OCI-LY1 (cell line): ENCODE results near the gene PREB.

ENCODE experiments used
- H2AFZ ChIP-seq: fragments of 200-600 bp; sonication (generic), shearing (Covaris generic); 2 replicates; pipeline ENCODE4 v1.6.0; 2014; ENCODE audit warnings: antibody characterized with exemption, mild to moderate bottlenecking, low read length
- H3F3A ChIP-seq: fragments of 200-600 bp; sonication (generic), shearing (Covaris generic); 2 replicates; pipeline ENCODE4 v1.6.0; 2014; ENCODE audit warnings: mild to moderate bottlenecking, antibody characterized with exemption, low read length, moderate library complexity; ENCODE audit not compliant: insufficient read depth
- H3K27ac ChIP-seq: fragments of 200-600 bp; sonication (generic); 2 replicates; pipeline ENCODE4 v1.5.1; 2014; ENCODE audit warnings: low read length, mixed run types, mild to moderate bottlenecking, low read depth; ENCODE audit not compliant: poor library complexity, severe bottlenecking
- H3K27me3 ChIP-seq: fragments of 200-600 bp; sonication (generic); 2 replicates; pipeline ENCODE4 v1.6.0; 2014; ENCODE audit warnings: antibody characterized with exemption, mild to moderate bottlenecking, low read length, moderate library complexity; ENCODE audit not compliant: insufficient read depth
- H3K36me3 ChIP-seq: fragments of 200-600 bp; sonication (generic); 2 replicates; pipeline ENCODE4 v1.6.1; 2014; ENCODE audit warnings: mild to moderate bottlenecking, antibody characterized with exemption, low read length, moderate library complexity, mixed read lengths; ENCODE audit not compliant: insufficient read depth
- H3K4me1 ChIP-seq: fragments of 200-600 bp; sonication (generic); 2 replicates; pipeline ENCODE4 v1.5.1; 2014; ENCODE audit warnings: mild to moderate bottlenecking, low read length, moderate library complexity; ENCODE audit not compliant: insufficient read depth, severe bottlenecking
- H3K4me2 ChIP-seq: fragments of 200-600 bp; sonication (generic), shearing (Covaris generic); 2 replicates; pipeline ENCODE4 v1.6.1; 2014; ENCODE audit warnings: low read length
- H3K4me3 ChIP-seq: fragments of 200-600 bp; sonication (generic); 2 replicates; pipeline ENCODE4 v1.5.1; 2014; ENCODE audit warnings: low read length, low read depth, mild to moderate bottlenecking, mixed read lengths; ENCODE audit not compliant: poor library complexity, severe bottlenecking
- H3K79me2 ChIP-seq: fragments of 200-600 bp; shearing (Covaris generic); 2 replicates; pipeline ENCODE4 v1.6.1; 2016; ENCODE audit warnings: mixed run types, low read length, mixed read lengths; ENCODE audit not compliant: insufficient read depth
- H3K9ac ChIP-seq: fragments of 200-600 bp; sonication (generic), shearing (Covaris generic); 2 replicates; pipeline ENCODE4 v1.6.1; 2014; ENCODE audit warnings: mild to moderate bottlenecking, low read length, mixed read lengths
- H3K9me2 ChIP-seq: fragments of 200-600 bp; sonication (generic), shearing (Covaris generic); 2 replicates; pipeline ENCODE4 v1.6.1; 2014; ENCODE audit warnings: low read depth, mild to moderate bottlenecking, low read length, mixed read lengths
- H3K9me3 ChIP-seq: fragments of 200-600 bp; shearing (Covaris generic); 2 replicates; pipeline ENCODE4 v1.6.1; 2014; ENCODE audit warnings: low read length, mixed read lengths
- H4K20me1 ChIP-seq: fragments of 200-600 bp; sonication (generic), shearing (Covaris generic); 2 replicates; pipeline ENCODE4 v1.6.0; 2016; ENCODE audit warnings: mild to moderate bottlenecking, low read length; ENCODE audit not compliant: insufficient read depth
- EZH2 ChIP-seq: fragments of 200-600 bp; sonication (generic), shearing (Covaris generic); IDR thresholded peaks from 2 replicates; pipeline ENCODE4 v1.8.0; 2017; ENCODE audit warnings: borderline replicate concordance, mixed run types, mild to moderate bottlenecking, antibody characterized with exemption, low read length, moderate library complexity, mixed read lengths
- TF ChIP-seq, protein P1 (sequence below): fragments of 200-600 bp; sonication (generic), shearing (Covaris generic); IDR thresholded peaks from 2 replicates; pipeline ENCODE4 v1.5.1; 2017; ENCODE audit warnings: mild to moderate bottlenecking, antibody characterized with exemption, low read length, moderate library complexity, mixed read lengths

Gene PREB

DNA sequence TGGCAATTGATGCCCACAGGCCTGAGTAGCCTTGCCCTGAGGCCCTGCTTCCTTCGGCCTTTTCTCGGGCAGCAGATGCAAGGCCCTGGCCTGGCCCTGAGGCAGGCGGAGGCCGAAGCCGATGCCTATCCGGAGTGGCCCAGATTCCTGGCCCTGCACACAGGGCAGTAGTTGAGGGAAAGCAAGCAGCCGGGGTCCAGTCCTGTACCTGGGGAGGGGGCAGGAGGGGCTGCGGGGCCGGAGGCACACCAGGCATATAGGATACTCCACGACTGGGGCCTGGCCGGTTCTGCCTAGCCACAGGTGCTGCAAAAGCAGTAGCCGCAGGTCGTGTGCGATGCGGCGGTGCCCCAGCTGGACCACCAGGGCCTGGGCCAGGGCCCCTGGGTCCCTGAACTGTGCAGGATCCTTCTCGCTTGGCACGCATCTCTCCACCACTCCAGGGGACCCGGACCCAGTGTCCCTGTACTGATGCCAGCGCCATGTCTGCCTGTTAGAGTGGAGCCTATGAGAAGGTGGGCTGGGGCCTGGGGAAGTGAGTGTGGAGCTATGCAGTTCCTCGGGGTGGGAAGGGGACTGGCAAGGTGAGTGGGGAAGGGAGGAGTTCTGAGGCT lies 3.0 kb upstream of the PREB start:
- Histone ChIP-seq H3K9me3 (no peaks in the 10 kb centered on the region), H3K4me3 (no peak overlapping the region), H3K4me1 (peaks cover 15% of the 10 kb centered on the region), H3K79me2 (no peaks in the 10 kb centered on the region), H3K27ac (no peak overlapping the region), H3K4me2 (no peak overlapping the region), H3K9ac (no peak overlapping the region), H4K20me1 (no peaks in the 10 kb centered on the region), H3K9me2 (no peaks in the 10 kb centered on the region), H3F3A (no peaks in the 10 kb centered on the region), H2AFZ (no peak overlapping the region), H3K27me3 (0 out of 2 replicates have a peak, but pooled peaks cover 6% of the 10 kb centered on the region), H3K36me3 (peaks cover 5% of the 10 kb centered on the region; the same call in 1 of the 2 replicates)
- TF ChIP-seq, protein P1, sequence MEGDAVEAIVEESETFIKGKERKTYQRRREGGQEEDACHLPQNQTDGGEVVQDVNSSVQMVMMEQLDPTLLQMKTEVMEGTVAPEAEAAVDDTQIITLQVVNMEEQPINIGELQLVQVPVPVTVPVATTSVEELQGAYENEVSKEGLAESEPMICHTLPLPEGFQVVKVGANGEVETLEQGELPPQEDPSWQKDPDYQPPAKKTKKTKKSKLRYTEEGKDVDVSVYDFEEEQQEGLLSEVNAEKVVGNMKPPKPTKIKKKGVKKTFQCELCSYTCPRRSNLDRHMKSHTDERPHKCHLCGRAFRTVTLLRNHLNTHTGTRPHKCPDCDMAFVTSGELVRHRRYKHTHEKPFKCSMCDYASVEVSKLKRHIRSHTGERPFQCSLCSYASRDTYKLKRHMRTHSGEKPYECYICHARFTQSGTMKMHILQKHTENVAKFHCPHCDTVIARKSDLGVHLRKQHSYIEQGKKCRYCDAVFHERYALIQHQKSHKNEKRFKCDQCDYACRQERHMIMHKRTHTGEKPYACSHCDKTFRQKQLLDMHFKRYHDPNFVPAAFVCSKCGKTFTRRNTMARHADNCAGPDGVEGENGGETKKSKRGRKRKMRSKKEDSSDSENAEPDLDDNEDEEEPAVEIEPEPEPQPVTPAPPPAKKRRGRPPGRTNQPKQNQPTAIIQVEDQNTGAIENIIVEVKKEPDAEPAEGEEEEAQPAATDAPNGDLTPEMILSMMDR, result no peak
- TF ChIP-seq EZH2, result no peak

DNA sequence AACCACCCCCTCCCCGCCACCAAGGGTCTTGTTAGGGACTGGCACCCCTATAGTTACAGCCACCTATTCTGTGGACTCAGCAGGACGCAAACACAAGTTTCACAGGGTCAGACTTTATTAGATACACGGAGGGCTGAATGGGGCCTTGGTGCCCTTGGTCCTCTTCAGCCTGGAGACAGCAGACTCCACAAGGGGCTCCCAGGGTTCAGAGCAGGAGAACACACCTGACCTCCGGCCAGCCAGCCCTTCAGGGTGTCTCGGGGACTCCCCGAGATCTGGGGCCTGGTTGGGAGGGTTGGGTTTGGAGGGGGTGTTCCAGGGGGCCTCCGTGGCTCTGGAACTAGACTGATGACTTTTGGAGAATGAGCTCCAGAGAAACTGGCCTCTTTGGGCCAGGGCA lies 2.3 kb upstream of the PREB start:
- no peaks in the 10 kb centered on the region for H3K9me2 ChIP-seq
- no peak overlapping the region for H3K4me3 ChIP-seq
- H3F3A ChIP-seq, result no peaks in the 10 kb centered on the region
- no peaks in the 10 kb centered on the region for H3K9me3 ChIP-seq
- peaks cover 12% of the 10 kb centered on the region for H3K36me3 ChIP-seq
- H4K20me1 ChIP-seq, result no peaks in the 10 kb centered on the region
- H3K79me2 ChIP-seq, result no peaks in the 10 kb centered on the region
- H3K4me2 ChIP-seq, result no peak overlapping the region
- H3K4me1 ChIP-seq, result peaks cover 15% of the 10 kb centered on the region
- H2AFZ ChIP-seq, result no peak overlapping the region
- no peak overlapping the region for H3K9ac ChIP-seq
- H3K27me3 ChIP-seq, result 0 out of 2 replicates have a peak, but pooled peaks cover 6% of the 10 kb centered on the region
- H3K27ac ChIP-seq, result no peak overlapping the region
- TF ChIP-seq, protein P1, result no peak
- TF ChIP-seq EZH2, result no peak

DNA sequence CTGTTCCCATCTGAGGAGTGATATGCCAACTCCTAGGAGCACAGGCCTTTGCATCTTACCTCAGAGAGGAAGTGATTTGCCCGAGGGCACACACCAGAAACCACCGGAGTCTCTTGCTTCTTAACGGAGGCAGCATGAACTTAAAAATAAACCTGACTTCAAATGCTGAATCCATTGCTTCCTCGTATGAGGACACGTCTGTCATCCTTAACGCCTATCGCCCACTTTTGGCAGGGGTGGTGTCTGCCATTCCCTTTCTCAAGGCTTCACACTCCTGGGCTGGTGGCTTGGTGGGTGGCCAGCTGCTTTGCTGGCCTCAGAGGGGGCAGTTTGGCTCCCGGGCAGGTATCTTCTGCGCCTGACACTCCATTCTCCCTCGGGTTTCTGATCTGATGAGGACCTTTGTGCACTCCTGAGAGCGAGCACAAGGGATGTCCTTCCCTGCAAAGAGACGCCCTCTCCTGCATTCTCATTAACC lies 1.1 kb upstream of the PREB start:
- Histone ChIP-seq H3K4me2 (no peak overlapping the region), H3K27ac (no peak overlapping the region), H3K79me2 (no peaks in the 10 kb centered on the region), H3K9ac (no peak overlapping the region), H2AFZ (no peak overlapping the region), H3K9me2 (no peaks in the 10 kb centered on the region), H3K36me3 (peaks cover 24% of the 10 kb centered on the region), H4K20me1 (no peaks in the 10 kb centered on the region), H3K9me3 (no peaks in the 10 kb centered on the region), H3K4me1 (peaks cover 15% of the 10 kb centered on the region), H3K27me3 (0 out of 2 replicates have a peak, but pooled peaks cover 6% of the 10 kb centered on the region), H3K4me3 (no peak overlapping the region), H3F3A (no peaks in the 10 kb centered on the region)
- TF ChIP-seq EZH2, result no peak
- TF ChIP-seq, protein P1, result no peak
